Activated T-helper 2 cell treated with anti-CD3 and anti-CD28 coated beads, Interferon-gamma antibody, Interleukin-2, Interleukin-4, amounts not matched to agents 10 μg/mL and 5 μg/mL and 100 μg/mL, durations not matched to agents 14 hours and 24 hours and 36 hours (primary cell): ENCODE data around the gene TCF4. TPM values are rescaled to one million over a fixed set of nuclear protein-coding genes. Genes with fewer than 3 reads are reported as not detected.

Source experiments
- DNase-seq: peaks from one replicate; pipeline ENCODE4 v3.0.0; 2021; ENCODE audit warnings: low spot score
- H3K27ac Mint-ChIP-seq: one replicate; pipeline ENCODE4 v1.8.0; 2021; ENCODE audit warnings: mixed read lengths
- H3K27me3 Mint-ChIP-seq: one replicate; pipeline ENCODE4 v1.8.0; 2021; ENCODE audit warnings: low read depth, mixed read lengths
- H3K36me3 Mint-ChIP-seq: one replicate; pipeline ENCODE4 v1.8.0; 2021; ENCODE audit warnings: low read depth, mixed read lengths
- H3K4me1 Mint-ChIP-seq: one replicate; pipeline ENCODE4 v1.8.0; 2021; ENCODE audit warnings: low read depth, mixed read lengths
- H3K4me3 Mint-ChIP-seq: one replicate; pipeline ENCODE4 v1.8.0; 2021; ENCODE audit warnings: low read depth, mild to moderate bottlenecking, moderate library complexity, mixed read lengths
- H3K9me3 Mint-ChIP-seq: one replicate; pipeline ENCODE4 v1.8.0; 2021; ENCODE audit warnings: mixed read lengths
- intact Hi-C: fragments of 100-400 bp; cut with micrococcal nuclease; formaldehyde crosslinking; loops from one replicate; pipeline ENCODE4 v1.15.1; 2023
- total RNA-seq: library from RNA; stranded (reverse); gene quantifications from 2 replicates; pipeline ENCODE4 v1.2.3, GENCODE V29; 2022

The TCF4 gene
- total RNA-seq, 1 donor from 2014 or later: 5.5 TPM

GRCh38 chr18:55289775-55290174, 298.2 kb downstream of the TCF4 start:
- no peak overlapping the region for H3K27ac Mint-ChIP-seq
- intact Hi-C loops: no loop called here
- H3K27me3 Mint-ChIP-seq: peaks cover 8% of the 10 kb centered on the region
- H3K4me1 Mint-ChIP-seq: no peaks in the 10 kb centered on the region
- DNase-seq: no peak
- no peak overlapping the region for H3K4me3 Mint-ChIP-seq
- no peaks in the 10 kb centered on the region for H3K36me3 Mint-ChIP-seq
- H3K9me3 Mint-ChIP-seq: no peaks in the 10 kb centered on the region

- Mint-ChIP-seq H3K36me3 (no peaks in the 10 kb centered on the region), H3K27me3 (peaks cover 8% of the 10 kb centered on the region), H3K4me1 (no peaks in the 10 kb centered on the region), H3K27ac (no peak overlapping the region), H3K4me3 (no peak overlapping the region), H3K9me3 (no peaks in the 10 kb centered on the region)
- DNase-seq: no peak
- intact Hi-C loops: no loop called here
Measured at GRCh38 chr18:55289048-55289447, 298.9 kb downstream of the TCF4 start.

GRCh38 chr18:55287935-55288868, 299.8 kb downstream of the TCF4 start:
- Mint-ChIP-seq H3K4me1 (no peaks in the 10 kb centered on the region), H3K4me3 (no peak overlapping the region), H3K9me3 (no peaks in the 10 kb centered on the region), H3K27ac (no peak overlapping the region), H3K36me3 (no peaks in the 10 kb centered on the region), H3K27me3 (peaks cover 8% of the 10 kb centered on the region)
- intact Hi-C loops: no loop called here
- DNase-seq: no peak

- Mint-ChIP-seq H3K4me1 (no peaks in the 10 kb centered on the region), H3K36me3 (no peaks in the 10 kb centered on the region), H3K27ac (no peak overlapping the region), H3K4me3 (no peak overlapping the region), H3K27me3 (peaks cover 8% of the 10 kb centered on the region), H3K9me3 (no peaks in the 10 kb centered on the region)
- intact Hi-C loops: no loop called here
- no peak for DNase-seq
Measured at GRCh38 chr18:55287149-55287806, 300.7 kb downstream of the TCF4 start.

GRCh38 chr18:55286257-55286825, 301.7 kb downstream of the TCF4 start:
- no peak for DNase-seq
- no peaks in the 10 kb centered on the region for H3K4me1 Mint-ChIP-seq
- H3K4me3 Mint-ChIP-seq: no peak overlapping the region
- no peaks in the 10 kb centered on the region for H3K9me3 Mint-ChIP-seq
- H3K27ac Mint-ChIP-seq: no peak overlapping the region
- intact Hi-C loops: no loop called here
- H3K36me3 Mint-ChIP-seq: no peaks in the 10 kb centered on the region
- peaks cover 6% of the 10 kb centered on the region for H3K27me3 Mint-ChIP-seq

GRCh38 chr18:55284614-55285013, 303.4 kb downstream of the TCF4 start:
- no peak overlapping the region for H3K4me3 Mint-ChIP-seq
- no peak overlapping the region for H3K27ac Mint-ChIP-seq
- H3K4me1 Mint-ChIP-seq: no peaks in the 10 kb centered on the region
- no peaks in the 10 kb centered on the region for H3K36me3 Mint-ChIP-seq
- intact Hi-C loops: no loop called here
- no peaks in the 10 kb centered on the region for H3K27me3 Mint-ChIP-seq
- H3K9me3 Mint-ChIP-seq: no peaks in the 10 kb centered on the region
- no peak for DNase-seq

- intact Hi-C loops: no loop called here
- Mint-ChIP-seq H3K27me3 (no peaks in the 10 kb centered on the region), H3K36me3 (no peaks in the 10 kb centered on the region), H3K27ac (no peak overlapping the region), H3K4me3 (no peak overlapping the region), H3K9me3 (no peaks in the 10 kb centered on the region), H3K4me1 (no peaks in the 10 kb centered on the region)
- DNase-seq: no peak
Measured at GRCh38 chr18:55283309-55283708, 304.7 kb downstream of the TCF4 start.

GRCh38 chr18:55280503-55280902, 307.5 kb downstream of the TCF4 start:
- intact Hi-C loops: no loop called here
- no peak for DNase-seq
- no peak overlapping the region for H3K4me3 Mint-ChIP-seq
- H3K27me3 Mint-ChIP-seq: no peaks in the 10 kb centered on the region
- peaks cover under 1% of the 10 kb centered on the region for H3K4me1 Mint-ChIP-seq
- H3K27ac Mint-ChIP-seq: no peak overlapping the region
- H3K36me3 Mint-ChIP-seq: no peaks in the 10 kb centered on the region
- H3K9me3 Mint-ChIP-seq: no peaks in the 10 kb centered on the region

GRCh38 chr18:55275039-55275901, 312.7 kb downstream of the TCF4 start:
- H3K9me3 Mint-ChIP-seq: no peaks in the 10 kb centered on the region
- intact Hi-C loops: loop anchor here (2.0 kb wide), 1 partner anchor 40 kb away; no protein-coding TSS in a partner anchor
- no peak overlapping the region for H3K27ac Mint-ChIP-seq

GRCh38 chr18:55272510-55273243, 315.3 kb downstream of the TCF4 start:
- Mint-ChIP-seq H3K4me1 (peaks cover 22% of the 10 kb centered on the region), H3K27me3 (no peaks in the 10 kb centered on the region), H3K27ac (no peak overlapping the region), H3K9me3 (no peaks in the 10 kb centered on the region), H3K36me3 (peaks cover 19% of the 10 kb centered on the region), H3K4me3 (no peak overlapping the region)
- intact Hi-C loops: no loop called here
- no peak for DNase-seq

More at GRCh38 chr18:55275039-55275901, 312.7 kb downstream of the TCF4 start:
- Mint-ChIP-seq H3K4me1 (peaks cover 9% of the 10 kb centered on the region), H3K36me3 (peaks cover 10% of the 10 kb centered on the region), H3K27me3 (no peaks in the 10 kb centered on the region), H3K4me3 (no peak overlapping the region)
- no peak for DNase-seq

GRCh38 chr18:55269622-55270021, 318.4 kb downstream of the TCF4 start:
- peaks cover 22% of the 10 kb centered on the region for H3K4me1 Mint-ChIP-seq
- intact Hi-C loops: no loop called here
- no peaks in the 10 kb centered on the region for H3K9me3 Mint-ChIP-seq
- H3K27ac Mint-ChIP-seq: no peak overlapping the region
- no peak overlapping the region for H3K4me3 Mint-ChIP-seq
- H3K36me3 Mint-ChIP-seq: peaks cover 13% of the 10 kb centered on the region
- DNase-seq: no peak
- no peaks in the 10 kb centered on the region for H3K27me3 Mint-ChIP-seq
